Measurements from ENCODE around the gene PRSS2. TPM values are rescaled to one million over a fixed set of nuclear protein-coding genes. Genes with fewer than 3 reads are reported as not detected.

The PRSS2 gene
- polyA plus RNA-seq, 3 donors, result not detected

GRCh38 chr7:142809671-142810070 lies 38.9 kb downstream of the PRSS2 start:
- Histone ChIP-seq H3K4me3 (replicated peaks in 1 of 3; ENCODE audit: low read depth in 2 of 3, low read length in 3 of 3) (no peak overlapping the region), H3K9me3 (replicated peaks in 1 of 2; ENCODE audit: control insufficient read depth in 1 of 2, insufficient read depth in 1 of 2, low read length in 2 of 2) (no peaks in the 10 kb centered on the region), H3K79me2 (ENCODE audit: insufficient read depth, low read length) (no peaks in the 10 kb centered on the region), H2AFZ (ENCODE audit: insufficient read depth, low read depth, low read length, poor library complexity, severe bottlenecking) (no peak overlapping the region), H3K27ac (ENCODE audit: low read depth in 1 of 2, low read length in 2 of 2) (no peak overlapping the region), H3K9ac (ENCODE audit: insufficient read depth, low read length, poor library complexity, severe bottlenecking) (no peak overlapping the region), H3K27me3 (ENCODE audit: control insufficient read depth in 2 of 2, insufficient read depth in 2 of 2, low read length in 2 of 2) (peaks cover 5 to 8% of the 10 kb centered on the region in 2 donors), H3K4me2 (replicated peaks; ENCODE audit: extremely low read depth, low read length, poor library complexity, severe bottlenecking) (no peak overlapping the region), H3K4me1 (ENCODE audit: control insufficient read depth in 1 of 2, insufficient read depth in 2 of 2, low read length in 2 of 2) (no peaks in the 10 kb centered on the region), H4K20me1 (ENCODE audit: insufficient read depth, low read length) (no peaks in the 10 kb centered on the region), H3K36me3 (replicated peaks in 1 of 2; ENCODE audit: control insufficient read depth in 1 of 2, insufficient read depth in 2 of 2, low read length in 2 of 2) (no peaks in the 10 kb centered on the region)
- TF ChIP-seq CTCF (IDR thresholded peaks at IDR 0.05), result no peak
- intact Hi-C loops (cut with micrococcal nuclease), result loop anchor here in 1 of 2 donors (5.0 kb wide), 1 partner anchor 182 kb away; no protein-coding TSS in a partner anchor
- H3K27ac Mint-ChIP-seq, result no peak overlapping the region
- no peak overlapping the region for H3K4me3 Mint-ChIP-seq
- WGBS (ENCODE audit: insufficient coverage), result no CpG with 5 or more reads among the region's 2 CpGs
- H3K9me3 Mint-ChIP-seq, result no peaks in the 10 kb centered on the region
- DNase-seq, result no peak
- H3K27me3 Mint-ChIP-seq (ENCODE audit: low read depth in 3 of 3), result peaks cover 5 to 15% (median 7%) of the 10 kb centered on the region in 3 donors
- H3K36me3 Mint-ChIP-seq, result no peaks in the 10 kb centered on the region
- H3K4me1 Mint-ChIP-seq, result peaks cover 2% of the 10 kb centered on the region

- H3K79me2 ChIP-seq (ENCODE audit: insufficient read depth, low read length), result no peaks in the 10 kb centered on the region
- no peaks in the 10 kb centered on the region for H4K20me1 ChIP-seq (ENCODE audit: insufficient read depth, low read length)
- no peak overlapping the region for H3K4me2 ChIP-seq (replicated peaks; ENCODE audit: extremely low read depth, low read length, poor library complexity, severe bottlenecking)
- H2AFZ ChIP-seq (ENCODE audit: insufficient read depth, low read depth, low read length, poor library complexity, severe bottlenecking), result no peak overlapping the region
- peaks cover 5 to 6% of the 10 kb centered on the region in 2 donors for H3K27me3 ChIP-seq (ENCODE audit: control insufficient read depth in 2 of 2, insufficient read depth in 2 of 2, low read length in 2 of 2)
- Mint-ChIP-seq H3K27me3 (ENCODE audit: low read depth in 3 of 3) (peaks cover 0 to 15% (median 4%) of the 10 kb centered on the region in 3 donors), H3K4me3 (no peak overlapping the region), H3K9me3 (no peaks in the 10 kb centered on the region), H3K4me1 (no peaks in the 10 kb centered on the region), H3K27ac (no peak overlapping the region), H3K36me3 (no peaks in the 10 kb centered on the region)
- H3K9me3 ChIP-seq (replicated peaks in 1 of 2; ENCODE audit: control insufficient read depth in 1 of 2, insufficient read depth in 1 of 2, low read length in 2 of 2), result no peaks in the 10 kb centered on the region
- H3K36me3 ChIP-seq (replicated peaks in 1 of 2; ENCODE audit: control insufficient read depth in 1 of 2, insufficient read depth in 2 of 2, low read length in 2 of 2), result no peaks in the 10 kb centered on the region
- no peak overlapping the region for H3K4me3 ChIP-seq (replicated peaks in 1 of 3; ENCODE audit: low read depth in 2 of 3, low read length in 3 of 3)
- no peak overlapping the region for H3K27ac ChIP-seq (ENCODE audit: low read depth in 1 of 2, low read length in 2 of 2)
- no peak overlapping the region for H3K9ac ChIP-seq (ENCODE audit: insufficient read depth, low read length, poor library complexity, severe bottlenecking)
- TF ChIP-seq CTCF (IDR thresholded peaks at IDR 0.05), result peak; percentile 76
- peak; percentile 12 to 50 (median 28) for DNase-seq
- WGBS (ENCODE audit: insufficient coverage), result 50% methylated on average over 2 of the region's 6 CpGs
- intact Hi-C loops (cut with micrococcal nuclease), result loop anchor here in 1 of 2 donors (5.0 kb wide), 1 partner anchor 184 kb away; no protein-coding TSS in a partner anchor
- no peaks in the 10 kb centered on the region for H3K4me1 ChIP-seq (ENCODE audit: control insufficient read depth in 1 of 2, insufficient read depth in 2 of 2, low read length in 2 of 2)
These were observed 40.5 kb downstream of the PRSS2 start for GRCh38 chr7:142811154-142811737.
